DMS53 treated with DMSO at 0.1 percent for 48 hours (cell line): ENCODE results near the gene ITPR1.
"Not testable (repeated sequence)": the region's sequence is repeated elsewhere in the genome, so short reads cannot be mapped to it uniquely, and the experiment has no call there.

Experiments used
- DNase-seq: peaks from one replicate; lab custom pipeline; 2025; ENCODE audit not compliant: unreplicated experiment; lab: John Stamatoyannopoulos, UW

The ITPR1 gene

GRCh38 chr3:4588466-4588865, 95.3 kb downstream of the ITPR1 start:
- DNase-seq = no peak

GRCh38 chr3:4589475-4590097, 96.4 kb downstream of the ITPR1 start:
- no peak for DNase-seq

GRCh38 chr3:4590849-4591248, 97.7 kb downstream of the ITPR1 start:
- not testable (repeated sequence) for DNase-seq

- no peak for DNase-seq
Measured at GRCh38 chr3:4591669-4592068, 98.5 kb downstream of the ITPR1 start.

GRCh38 chr3:4593014-4593413, 99.9 kb downstream of the ITPR1 start:
- no peak for DNase-seq

GRCh38 chr3:4595710-4596113, 102.6 kb downstream of the ITPR1 start:
- DNase-seq = no peak

GRCh38 chr3:4596612-4597011, 103.5 kb downstream of the ITPR1 start:
- no peak for DNase-seq

GRCh38 chr3:4597208-4597985, 104.2 kb downstream of the ITPR1 start:
- DNase-seq = no peak

- not testable (repeated sequence) for DNase-seq
Measured at GRCh38 chr3:4598232-4598631, 105.1 kb downstream of the ITPR1 start.

GRCh38 chr3:4599612-4600011, 106.5 kb downstream of the ITPR1 start:
- no peak for DNase-seq

GRCh38 chr3:4600493-4600892, 107.3 kb downstream of the ITPR1 start:
- no peak for DNase-seq

- no peak for DNase-seq
Measured at GRCh38 chr3:4601892-4602291, 108.7 kb downstream of the ITPR1 start.

GRCh38 chr3:4604693-4605092, 111.5 kb downstream of the ITPR1 start:
- DNase-seq = no peak

GRCh38 chr3:4606911-4607310, 113.8 kb downstream of the ITPR1 start:
- no peak for DNase-seq

GRCh38 chr3:4613366-4613765, 120.2 kb downstream of the ITPR1 start:
- no peak for DNase-seq

- no peak for DNase-seq
Measured at GRCh38 chr3:4614070-4614469, 120.9 kb downstream of the ITPR1 start.

- DNase-seq = no peak
Measured at GRCh38 chr3:4614927-4615326, 121.8 kb downstream of the ITPR1 start.

- no peak for DNase-seq
Measured at GRCh38 chr3:4615750-4616149, 122.6 kb downstream of the ITPR1 start.

- DNase-seq = no peak
Measured at GRCh38 chr3:4623421-4623999, 130.4 kb downstream of the ITPR1 start.

GRCh38 chr3:4627651-4628375, 134.7 kb downstream of the ITPR1 start:
- DNase-seq = no peak

- DNase-seq = no peak
Measured at GRCh38 chr3:4629095-4630007, 136.2 kb downstream of the ITPR1 start.
